CD4-positive, alpha-beta T cell treated with Interleukin-17A for 1 hour (primary cell): Measurements from ENCODE around the gene PLEKHA6.

Source experiments
- DNase-seq: peaks from one replicate; pipeline ENCODE4 v3.0.0-alpha.2; 2020

PLEKHA6 gene, protein sequence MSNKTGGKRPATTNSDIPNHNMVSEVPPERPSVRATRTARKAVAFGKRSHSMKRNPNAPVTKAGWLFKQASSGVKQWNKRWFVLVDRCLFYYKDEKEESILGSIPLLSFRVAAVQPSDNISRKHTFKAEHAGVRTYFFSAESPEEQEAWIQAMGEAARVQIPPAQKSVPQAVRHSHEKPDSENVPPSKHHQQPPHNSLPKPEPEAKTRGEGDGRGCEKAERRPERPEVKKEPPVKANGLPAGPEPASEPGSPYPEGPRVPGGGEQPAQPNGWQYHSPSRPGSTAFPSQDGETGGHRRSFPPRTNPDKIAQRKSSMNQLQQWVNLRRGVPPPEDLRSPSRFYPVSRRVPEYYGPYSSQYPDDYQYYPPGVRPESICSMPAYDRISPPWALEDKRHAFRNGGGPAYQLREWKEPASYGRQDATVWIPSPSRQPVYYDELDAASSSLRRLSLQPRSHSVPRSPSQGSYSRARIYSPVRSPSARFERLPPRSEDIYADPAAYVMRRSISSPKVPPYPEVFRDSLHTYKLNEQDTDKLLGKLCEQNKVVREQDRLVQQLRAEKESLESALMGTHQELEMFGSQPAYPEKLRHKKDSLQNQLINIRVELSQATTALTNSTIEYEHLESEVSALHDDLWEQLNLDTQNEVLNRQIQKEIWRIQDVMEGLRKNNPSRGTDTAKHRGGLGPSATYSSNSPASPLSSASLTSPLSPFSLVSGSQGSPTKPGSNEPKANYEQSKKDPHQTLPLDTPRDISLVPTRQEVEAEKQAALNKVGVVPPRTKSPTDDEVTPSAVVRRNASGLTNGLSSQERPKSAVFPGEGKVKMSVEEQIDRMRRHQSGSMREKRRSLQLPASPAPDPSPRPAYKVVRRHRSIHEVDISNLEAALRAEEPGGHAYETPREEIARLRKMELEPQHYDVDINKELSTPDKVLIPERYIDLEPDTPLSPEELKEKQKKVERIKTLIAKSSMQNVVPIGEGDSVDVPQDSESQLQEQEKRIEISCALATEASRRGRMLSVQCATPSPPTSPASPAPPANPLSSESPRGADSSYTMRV

DNA sequence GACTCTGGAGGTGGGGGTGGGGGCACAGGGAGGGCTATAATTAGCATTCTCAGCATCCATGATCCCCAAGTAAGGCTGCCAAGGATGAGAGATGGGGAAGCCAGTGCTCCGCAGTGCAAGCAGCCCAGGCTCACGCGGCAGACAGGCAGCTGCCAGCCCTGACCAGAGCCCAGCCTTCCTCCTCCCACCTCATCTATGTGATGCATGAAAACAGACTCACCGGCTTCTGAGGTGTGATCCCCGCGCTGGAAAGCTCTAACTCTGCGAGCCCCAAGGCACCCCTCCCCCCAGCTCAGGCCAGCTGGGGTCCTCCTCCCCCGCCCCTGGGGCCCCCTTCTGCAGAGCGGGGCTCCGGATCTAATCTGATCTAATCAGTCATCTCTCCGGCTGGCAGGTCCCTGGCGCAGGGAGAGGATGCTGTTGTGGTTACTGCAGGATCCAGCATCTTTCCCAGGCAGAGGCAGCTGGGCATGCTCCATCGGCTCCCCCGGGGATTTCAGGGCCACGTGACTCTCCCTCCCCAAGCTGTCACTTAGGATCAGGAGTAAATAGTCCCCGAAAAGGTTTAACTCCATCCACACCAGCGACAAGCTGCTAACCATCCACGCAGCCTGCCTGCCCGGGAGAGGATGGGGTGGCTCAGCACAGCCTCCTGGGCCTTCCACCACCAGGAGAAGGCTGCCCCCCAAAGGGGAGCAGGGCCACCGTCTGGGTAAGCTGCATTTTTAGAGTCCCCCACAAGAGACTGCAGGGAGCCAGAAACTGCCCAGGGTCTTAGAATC is at the start of gene PLEKHA6:
TSS of gene PLEKHA6 (minus strand) at position 456 of the 782 bp plus-strand sequence. CDS start 86,202 bp downstream, outside the sequence.
- DNase-seq: no peak

DNA sequence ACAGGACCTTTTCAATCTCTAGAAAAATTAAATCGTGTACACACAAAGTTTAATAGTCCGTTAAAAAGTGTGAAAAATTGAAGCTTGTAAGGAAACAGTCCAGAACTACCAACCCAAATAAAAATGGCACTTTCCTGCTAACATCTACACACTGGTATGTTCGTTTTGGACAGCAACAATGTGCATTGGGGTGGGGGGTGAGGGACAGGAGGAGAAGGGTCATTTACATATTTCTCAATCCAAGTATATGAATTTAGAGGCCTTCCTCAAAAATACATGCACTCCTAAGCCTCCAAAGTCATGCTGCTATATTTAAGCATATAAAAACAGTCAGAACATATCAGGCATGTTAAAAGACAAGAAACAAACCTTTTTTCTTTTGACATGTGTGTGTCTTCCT is 49.4 kb upstream of the PLEKHA6 start:
- DNase-seq: no peak

DNA sequence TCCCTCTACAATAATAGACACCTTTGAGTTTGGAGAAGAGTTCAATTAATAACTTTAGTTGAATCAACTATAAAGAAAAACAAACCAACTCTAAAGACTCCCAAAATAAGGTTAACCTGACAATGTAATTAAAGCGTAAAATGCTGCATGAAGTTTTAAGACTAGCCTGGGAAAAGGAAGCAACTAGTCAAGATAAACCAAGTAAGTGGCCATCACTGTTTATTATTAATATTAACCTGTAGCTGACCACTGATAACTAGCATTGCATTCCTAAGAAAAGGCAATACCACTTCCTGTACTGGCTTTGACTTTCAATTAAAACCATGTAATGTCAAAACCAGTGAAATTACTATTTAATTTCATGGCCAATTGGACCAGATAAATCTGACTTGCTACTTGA is 48.9 kb upstream of the PLEKHA6 start:
- peak; percentile 7 for DNase-seq

DNA sequence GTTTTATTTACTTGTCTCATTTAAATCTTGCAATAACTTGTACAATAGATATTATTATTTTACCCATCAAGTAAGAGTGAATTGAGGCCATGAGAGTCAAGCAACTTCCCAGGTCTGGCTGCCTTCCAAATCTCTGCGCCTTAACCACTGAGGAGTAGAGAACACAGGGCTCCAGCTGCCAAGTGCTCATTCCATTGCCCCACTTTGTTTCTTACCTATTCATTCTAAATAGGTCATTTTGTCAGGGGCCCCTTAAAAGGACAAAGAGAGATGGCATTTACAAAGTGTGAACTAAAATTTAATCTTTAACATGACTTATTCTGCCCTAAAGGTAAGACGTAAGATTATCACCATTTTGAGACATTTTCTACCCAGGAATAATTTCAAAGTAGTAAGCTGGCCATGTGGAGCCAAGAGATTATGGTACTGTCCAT is 48.4 kb upstream of the PLEKHA6 start:
- peak; percentile 55 for DNase-seq

DNA sequence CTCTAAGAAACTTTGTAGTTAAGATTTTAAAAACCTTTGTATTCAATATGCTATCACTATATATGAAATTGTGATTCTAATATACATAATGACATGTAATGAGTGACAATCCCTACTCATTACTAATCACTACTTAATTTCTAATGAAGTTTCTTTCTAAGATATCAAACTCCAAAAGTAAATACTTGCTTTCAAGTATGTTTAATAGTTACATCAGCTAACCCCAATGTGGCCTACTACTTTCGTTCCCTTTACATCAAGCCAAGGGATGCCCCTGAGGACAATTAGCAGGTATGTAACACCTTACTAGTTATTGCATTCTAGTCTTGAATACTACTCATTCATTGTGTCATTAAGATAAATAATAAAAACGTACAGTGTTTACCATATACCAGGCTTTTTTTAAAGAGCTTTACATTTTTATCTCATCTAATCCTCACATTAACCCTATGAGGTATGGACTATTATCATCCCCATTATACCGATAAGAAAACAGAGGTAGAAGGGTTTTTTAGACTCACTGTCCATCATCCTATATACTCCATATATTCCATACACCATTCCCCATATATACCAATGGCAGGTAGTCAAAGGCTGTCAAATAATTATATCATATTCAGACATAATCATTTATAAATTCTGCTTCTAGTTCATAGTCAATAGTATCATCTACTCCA is 47.7 kb upstream of the PLEKHA6 start:
- DNase-seq: peak; percentile 37

DNA sequence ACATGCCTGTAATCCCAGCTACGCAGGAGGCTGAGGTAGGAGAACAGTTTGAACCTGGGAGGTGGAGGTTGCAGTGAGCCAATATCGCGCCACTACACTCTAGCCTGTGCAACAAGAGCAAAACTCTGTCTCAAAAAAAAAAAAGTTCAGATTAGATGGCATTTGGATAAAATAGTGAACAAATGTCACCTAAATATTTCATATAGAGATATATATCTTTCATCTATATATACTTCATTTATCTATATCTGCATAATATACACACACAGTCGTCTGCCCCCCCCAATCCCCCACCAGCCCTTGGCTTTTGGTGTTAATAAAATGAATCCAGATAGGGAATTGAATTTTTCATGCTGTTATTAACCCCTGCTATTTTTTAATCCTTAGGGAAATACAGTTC is 46.9 kb upstream of the PLEKHA6 start:
- DNase-seq: peak; percentile 23

DNA sequence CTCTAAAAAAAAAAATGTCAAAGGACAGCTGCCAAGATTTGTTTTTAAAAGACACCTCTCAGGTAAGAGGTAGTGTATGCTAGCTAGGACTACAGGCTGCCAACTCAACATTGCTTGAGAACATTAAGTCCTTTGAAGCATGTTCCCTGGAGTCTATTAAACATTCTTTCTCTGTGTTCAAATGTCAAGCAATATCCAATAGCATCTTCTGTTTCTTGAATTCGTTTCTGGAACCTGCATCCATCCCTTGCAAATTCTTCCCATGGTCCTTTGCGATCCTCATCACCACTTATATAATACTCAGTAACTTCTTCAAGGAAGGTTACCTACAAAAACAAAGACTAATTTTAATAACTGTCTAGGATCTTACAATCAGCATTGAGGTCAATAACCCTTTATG is 46.3 kb upstream of the PLEKHA6 start:
- peak; percentile 37 for DNase-seq

DNA sequence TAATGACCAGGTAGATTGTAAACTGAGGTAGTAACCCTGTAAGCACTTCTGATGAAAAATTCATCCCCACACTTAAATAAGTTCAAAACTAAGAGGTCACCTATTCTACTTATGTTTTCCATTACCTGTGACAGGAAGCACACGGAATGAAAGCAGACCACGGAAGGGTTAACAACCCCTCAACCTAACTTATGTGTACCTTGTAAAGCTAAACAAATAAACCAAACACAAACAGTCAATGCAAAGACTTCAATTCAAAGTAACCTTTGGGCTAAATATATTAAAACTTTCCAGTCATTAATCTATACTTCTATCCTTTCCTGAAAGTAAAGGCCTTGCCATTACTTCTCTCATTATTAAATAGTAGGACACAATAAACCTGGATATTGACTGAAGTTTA is 44.9 kb upstream of the PLEKHA6 start:
- no peak for DNase-seq

DNA sequence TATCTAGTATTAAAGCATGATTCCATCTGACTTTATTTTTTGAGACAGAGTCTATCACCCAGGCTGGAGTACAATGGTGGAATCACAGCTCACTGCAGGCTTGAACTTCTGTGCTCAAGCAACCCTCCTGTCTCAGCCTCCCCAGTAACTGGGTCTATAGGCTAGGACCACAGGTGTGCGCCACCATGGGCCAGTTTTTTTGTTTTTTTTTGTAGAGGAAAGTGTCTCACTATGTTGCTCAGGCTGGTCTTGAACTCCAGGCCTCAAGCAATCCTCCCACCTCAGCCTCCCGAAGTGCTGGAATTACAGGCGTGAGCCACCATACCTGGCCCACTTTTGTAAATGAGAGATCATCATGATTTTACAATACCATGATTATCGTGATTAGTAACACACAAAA is 42.7 kb upstream of the PLEKHA6 start:
- peak; percentile 35 for DNase-seq

DNA sequence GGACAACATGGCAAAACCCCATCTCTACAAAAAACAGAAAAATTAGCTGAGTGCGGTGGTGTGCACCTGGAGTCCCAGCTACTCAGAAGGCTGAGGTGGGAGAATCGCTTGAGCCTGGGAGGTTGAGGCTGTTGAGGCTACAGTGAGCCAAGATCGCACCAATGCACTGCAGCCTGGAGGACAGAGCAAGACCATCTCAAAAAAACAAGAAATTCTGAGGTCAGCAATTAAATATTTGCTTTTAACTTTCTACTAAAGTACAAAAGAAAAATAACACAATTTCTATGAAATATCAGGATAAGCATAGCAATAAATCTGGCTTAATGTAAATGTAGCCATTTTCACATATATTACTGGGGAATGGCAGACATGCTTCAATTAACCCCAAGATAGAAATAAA is 42.0 kb upstream of the PLEKHA6 start:
- DNase-seq: no peak

DNA sequence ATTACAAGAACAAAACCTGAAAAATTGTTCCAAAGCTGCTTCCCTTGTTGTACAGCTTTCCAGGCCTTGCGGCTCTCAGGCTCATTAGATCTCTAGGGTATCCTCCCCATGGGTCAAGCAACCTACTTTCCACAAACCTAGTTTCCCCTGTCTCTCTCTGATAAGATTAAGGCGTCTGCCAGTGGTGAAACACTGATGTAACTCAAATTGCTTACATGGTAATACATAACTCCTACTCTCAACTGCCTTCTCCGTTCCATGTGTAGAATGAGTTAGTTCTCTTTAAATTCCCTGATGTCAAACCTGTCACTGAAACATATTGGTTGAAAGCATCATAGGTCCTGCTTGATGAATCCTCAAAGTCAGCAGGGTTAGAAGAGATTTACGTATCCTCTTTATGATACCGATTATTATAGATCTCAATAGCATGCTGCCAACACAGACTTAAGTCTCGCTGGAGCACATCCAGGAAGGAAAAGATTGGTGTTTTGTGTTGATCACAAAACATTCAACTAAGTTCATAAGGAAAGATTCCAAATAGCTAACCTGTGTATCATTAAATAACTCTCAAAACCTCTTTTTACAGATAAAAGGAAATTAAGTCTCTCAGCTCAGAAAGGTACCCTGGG is 41.3 kb upstream of the PLEKHA6 start:
- peak; percentile 36 for DNase-seq

DNA sequence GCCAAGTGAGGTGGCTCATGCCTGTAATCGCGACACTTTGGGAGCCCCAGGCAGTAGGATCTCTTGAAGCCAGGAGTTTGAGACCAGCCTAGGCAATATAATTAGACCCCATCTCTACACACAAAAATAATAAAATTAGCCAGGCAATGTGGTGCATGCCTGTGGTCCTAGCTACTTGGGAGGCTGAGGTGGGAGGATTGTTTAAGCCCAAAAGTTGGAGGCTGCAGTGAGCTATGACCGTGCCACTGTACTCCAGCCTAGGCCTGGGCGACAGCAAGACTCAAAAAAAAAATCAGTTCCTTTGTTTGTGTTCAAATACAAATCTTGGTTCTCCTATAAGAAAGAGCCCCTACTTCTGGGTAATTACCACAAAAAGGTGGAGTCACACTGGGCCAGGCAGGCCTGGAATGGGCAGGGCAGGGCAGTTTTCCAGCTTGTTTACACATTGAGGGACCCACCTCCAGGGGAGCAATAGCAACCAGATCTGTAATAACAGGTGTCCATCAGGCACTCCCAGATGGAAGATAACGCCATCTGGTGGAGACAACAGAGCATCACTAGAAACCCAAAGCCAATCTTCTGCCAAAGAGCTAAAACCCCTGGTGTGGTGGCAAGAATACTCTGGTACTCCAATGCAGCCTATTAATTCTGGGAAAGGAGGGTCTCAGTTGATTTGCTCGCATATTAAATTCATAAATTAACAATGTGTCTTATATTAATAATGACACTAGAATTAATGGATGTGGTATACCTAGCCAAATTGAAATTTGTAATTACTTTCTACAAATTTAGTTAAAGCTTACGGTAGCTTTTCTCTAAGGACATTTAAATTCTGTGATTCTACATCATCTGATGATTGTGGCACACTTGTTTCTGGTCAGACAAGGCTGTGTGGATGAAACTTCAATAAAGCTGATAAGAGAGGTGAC is 38.7 kb upstream of the PLEKHA6 start:
- peak; percentile 84 for DNase-seq

DNA sequence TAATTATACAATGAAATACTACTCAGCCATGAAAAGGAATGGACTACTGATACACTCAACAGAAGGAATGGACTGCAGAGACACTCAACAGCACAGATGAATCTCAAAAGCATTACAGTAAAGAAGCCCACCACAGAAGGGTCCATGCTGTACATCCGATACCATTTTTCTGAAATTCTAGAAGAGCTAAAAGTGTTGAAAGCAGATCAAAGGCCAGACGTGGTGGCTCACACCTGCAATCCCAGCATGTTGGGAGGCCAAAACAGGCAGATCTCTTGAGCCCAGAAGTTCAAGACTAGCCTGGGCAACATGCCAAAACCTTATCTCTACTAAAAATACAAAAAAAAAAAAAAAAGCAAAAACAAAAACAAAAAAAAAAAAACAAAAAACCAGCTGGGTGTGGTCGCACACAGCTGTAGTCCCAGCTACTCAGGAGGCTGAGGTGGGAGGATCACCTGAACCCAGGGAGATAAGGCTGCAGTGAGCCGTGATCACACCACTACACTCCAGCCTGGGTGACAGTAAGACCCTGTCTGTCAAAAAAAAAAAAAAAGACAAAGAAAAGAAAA is 36.4 kb upstream of the PLEKHA6 start:
- no peak for DNase-seq

DNA sequence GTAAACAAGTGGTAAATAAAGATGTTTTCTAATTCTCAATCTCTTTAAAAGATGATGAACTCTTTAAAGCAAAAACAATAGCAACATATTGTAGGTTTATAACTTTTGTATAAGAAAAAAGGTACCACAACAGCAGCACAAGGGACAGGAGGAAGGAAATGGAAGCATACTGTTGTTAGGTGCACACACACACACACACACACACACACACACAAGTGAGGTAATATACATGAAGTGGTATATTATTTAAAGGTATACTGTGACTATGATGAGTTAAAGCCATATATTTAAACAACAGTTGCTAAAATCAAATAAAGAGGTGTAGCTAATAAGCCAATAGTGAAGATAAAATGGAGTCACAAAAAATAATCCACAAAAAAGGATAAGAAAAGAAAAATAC is 31.9 kb upstream of the PLEKHA6 start:
- peak; percentile 10 for DNase-seq

DNA sequence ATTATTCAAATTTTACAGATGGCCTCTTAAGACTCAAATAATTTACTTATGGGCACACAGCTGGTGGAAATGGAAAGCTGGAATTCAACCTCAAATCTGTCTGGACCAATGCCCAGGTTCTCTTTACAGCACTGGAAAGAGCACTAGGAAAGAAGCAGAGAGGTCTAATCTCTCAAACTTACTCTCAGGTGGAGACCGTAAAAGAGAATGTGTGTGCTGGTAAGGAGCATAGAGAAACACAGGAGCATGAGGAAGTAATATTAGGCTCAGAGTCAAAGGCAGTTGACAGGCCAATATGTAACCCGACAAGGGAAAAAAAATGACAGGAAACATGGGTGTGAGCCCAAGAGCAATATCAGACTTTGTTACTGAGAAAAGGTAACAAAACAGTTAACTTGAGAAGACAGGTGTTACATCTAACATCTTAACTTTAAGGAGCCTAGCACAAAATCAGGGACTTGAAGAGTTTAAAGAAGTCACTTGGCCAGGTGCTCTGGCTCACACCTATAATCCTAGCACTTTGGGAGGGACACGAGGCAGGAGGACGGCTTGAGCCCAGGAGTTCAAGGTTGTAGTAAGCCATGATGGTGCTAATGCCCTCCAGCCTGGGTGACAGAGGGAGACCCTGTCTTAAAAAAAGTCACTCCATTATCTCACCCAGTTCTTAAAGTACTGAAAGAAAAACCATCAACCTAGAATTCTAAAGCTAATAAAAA is 31.2 kb upstream of the PLEKHA6 start:
- DNase-seq: peak; percentile 4

DNA sequence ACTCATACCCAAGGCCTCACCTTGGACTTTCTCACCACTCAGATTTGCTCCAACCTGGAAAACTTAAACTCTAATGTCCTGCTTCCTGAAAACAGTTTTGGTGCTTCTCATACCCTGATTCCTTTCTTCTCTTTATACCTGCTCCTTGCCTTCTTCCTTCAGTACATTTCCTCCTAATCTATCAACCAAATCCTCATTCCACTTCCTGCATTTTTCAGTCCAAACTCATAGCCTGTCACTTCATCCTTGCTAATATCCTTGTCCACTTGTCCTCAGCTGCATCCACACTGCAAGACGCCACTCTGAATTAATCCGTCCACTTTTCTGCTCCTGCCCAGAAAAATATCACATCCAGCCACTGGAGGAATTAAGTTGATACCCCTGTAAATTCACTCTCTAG is 26.0 kb upstream of the PLEKHA6 start:
- DNase-seq: no peak

DNA sequence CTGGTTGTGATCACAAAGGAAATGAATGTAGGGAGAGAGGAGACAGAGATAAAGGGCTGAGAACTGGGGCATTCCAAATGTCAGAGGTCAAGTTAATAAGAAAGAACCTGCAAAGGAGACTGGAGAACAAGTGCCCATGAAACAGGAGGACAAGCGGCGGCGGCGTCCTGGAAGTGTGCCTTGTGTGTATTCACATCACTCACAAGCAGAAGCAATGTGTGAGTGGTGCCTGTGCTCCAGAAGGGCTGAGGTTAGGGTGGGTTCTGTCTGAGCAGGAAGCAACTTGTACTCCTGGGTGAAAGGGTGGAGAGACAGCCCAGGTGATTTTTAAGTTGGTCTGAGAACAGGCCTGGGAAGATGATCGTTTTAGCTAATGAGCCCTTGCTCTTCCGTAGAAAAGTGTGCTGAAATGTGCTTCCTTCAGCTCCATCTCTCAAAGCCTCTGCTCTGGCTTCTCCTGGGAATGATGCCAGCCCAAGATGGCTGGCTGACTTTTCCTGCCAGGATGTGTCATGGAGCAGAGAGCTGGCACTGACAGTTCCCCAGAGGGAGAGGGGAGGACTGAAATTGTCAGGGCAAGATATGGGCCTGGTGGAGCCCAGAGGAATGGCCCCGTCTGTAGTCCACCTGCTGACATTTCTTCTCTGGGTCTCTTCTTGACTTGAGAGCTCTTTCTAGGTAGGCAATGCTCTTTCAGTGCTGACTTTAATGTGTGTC is 25.1 kb upstream of the PLEKHA6 start:
- peak; percentile 0 for DNase-seq

DNA sequence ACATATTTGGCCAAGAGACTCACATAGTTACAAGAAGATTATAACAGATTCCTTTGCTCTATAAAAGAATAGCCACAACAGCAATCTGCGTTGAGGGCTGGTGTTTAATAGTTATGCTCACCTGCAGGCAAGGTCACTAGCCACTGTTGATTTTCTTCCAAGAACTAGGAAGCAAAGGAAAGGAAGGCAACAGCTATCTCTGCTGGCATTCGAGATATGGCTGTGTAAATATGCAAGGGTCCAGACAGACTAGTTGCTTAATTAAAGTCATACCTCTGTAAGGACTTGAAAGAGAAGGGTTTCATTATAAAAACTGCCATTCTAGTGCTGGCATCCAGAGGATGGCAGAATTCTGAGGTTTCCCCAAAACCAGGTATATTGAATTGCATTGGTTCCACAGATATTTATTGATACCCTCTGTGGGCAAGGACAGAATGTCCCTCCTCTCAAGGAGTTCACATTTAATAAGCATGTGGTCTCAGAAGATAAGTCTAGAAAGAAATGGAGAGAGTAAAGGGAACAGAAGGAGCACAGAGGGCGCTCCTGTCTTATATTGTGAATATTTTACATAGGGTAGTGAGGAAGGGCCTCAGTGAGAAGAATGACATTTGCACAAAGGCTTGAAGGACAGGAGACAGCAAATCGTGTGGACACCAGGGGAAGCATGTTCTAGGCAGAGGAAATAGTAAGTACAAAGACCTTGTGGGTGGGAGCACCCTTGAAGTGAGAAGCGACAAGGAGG is 23.6 kb upstream of the PLEKHA6 start:
- DNase-seq: no peak
